AG04449 (cell line): ENCODE data around the gene VASH2.

Source experiments
- CTCF ChIA-PET: fragments of 350-600 bp; formaldehyde crosslinking; extraction: SDS; loops from one replicate; lab custom pipeline; 2021; ENCODE audit warnings: antibody characterized with exemption; lab: Yijun Ruan, JAX
- POLR2A ChIA-PET: fragments of 400-600, 350-600 bp; formaldehyde crosslinking; extraction: SDS; loops from one replicate; lab custom pipeline; 2020; ENCODE audit warnings: antibody characterized with exemption, inconsistent platforms; lab: Yijun Ruan, JAX
- DNase-seq: peaks from one replicate; pipeline ENCODE4 v3.0.0-alpha.2; 2010; ENCODE audit warnings: low read depth, low spot score
- H3K4me3 ChIP-seq: 2 replicates; pipeline ENCODE4 v1.5.1; 2011; ENCODE audit warnings: low read depth, mild to moderate bottlenecking, control low read depth, low read length
- TF ChIP-seq, protein P1 (sequence below): IDR thresholded peaks from one replicate; pipeline ENCODE4 v1.5.1; 2011; ENCODE audit warnings: mild to moderate bottlenecking, moderate library complexity, low read length, control low read depth, inconsistent platforms; ENCODE audit not compliant: insufficient read depth; ENCODE audit errors: missing control alignments

Gene VASH2

GRCh38 chr1:212974711-212975110 lies 24.4 kb downstream of the VASH2 start:
- no peak overlapping the region for H3K4me3 ChIP-seq
- TF ChIP-seq, protein P1, sequence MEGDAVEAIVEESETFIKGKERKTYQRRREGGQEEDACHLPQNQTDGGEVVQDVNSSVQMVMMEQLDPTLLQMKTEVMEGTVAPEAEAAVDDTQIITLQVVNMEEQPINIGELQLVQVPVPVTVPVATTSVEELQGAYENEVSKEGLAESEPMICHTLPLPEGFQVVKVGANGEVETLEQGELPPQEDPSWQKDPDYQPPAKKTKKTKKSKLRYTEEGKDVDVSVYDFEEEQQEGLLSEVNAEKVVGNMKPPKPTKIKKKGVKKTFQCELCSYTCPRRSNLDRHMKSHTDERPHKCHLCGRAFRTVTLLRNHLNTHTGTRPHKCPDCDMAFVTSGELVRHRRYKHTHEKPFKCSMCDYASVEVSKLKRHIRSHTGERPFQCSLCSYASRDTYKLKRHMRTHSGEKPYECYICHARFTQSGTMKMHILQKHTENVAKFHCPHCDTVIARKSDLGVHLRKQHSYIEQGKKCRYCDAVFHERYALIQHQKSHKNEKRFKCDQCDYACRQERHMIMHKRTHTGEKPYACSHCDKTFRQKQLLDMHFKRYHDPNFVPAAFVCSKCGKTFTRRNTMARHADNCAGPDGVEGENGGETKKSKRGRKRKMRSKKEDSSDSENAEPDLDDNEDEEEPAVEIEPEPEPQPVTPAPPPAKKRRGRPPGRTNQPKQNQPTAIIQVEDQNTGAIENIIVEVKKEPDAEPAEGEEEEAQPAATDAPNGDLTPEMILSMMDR: no peak
- no peak for DNase-seq
- ChIA-PET CTCF (no interaction called here), POLR2A (no interaction called here)

GRCh38 chr1:212975111-212975918 lies 25.0 kb downstream of the VASH2 start:
- POLR2A ChIA-PET: no interaction called here
- H3K4me3 ChIP-seq: no peak overlapping the region
- TF ChIP-seq, protein P1: no peak
- CTCF ChIA-PET: interaction anchor here (0.7 to 1.5 kb wide), 2 partner anchors 8 to 11 kb away, joined by 3 to 8 read pairs; no protein-coding TSS in a partner anchor
- DNase-seq: no peak

GRCh38 chr1:212976586-212976985 lies 26.2 kb downstream of the VASH2 start:
- TF ChIP-seq, protein P1: no peak
- ChIA-PET POLR2A (no interaction called here), CTCF (interaction anchor here (0.8 to 1.5 kb wide), 3 partner anchors 9 to 161 kb away, joined by 3 to 11 read pairs (median 8); no protein-coding TSS in a partner anchor)
- H3K4me3 ChIP-seq: no peak overlapping the region
- no peak for DNase-seq

- H3K4me3 ChIP-seq: no peak overlapping the region
- TF ChIP-seq, protein P1: no peak
- POLR2A ChIA-PET: no interaction called here
- CTCF ChIA-PET: interaction anchor here (1.3 to 2.1 kb wide), 2 partner anchors 10 to 11 kb away, joined by 11 read pairs; no protein-coding TSS in a partner anchor
- no peak for DNase-seq
These were observed 27.7 kb downstream of the VASH2 start for GRCh38 chr1:212977781-212978645.

DNA sequence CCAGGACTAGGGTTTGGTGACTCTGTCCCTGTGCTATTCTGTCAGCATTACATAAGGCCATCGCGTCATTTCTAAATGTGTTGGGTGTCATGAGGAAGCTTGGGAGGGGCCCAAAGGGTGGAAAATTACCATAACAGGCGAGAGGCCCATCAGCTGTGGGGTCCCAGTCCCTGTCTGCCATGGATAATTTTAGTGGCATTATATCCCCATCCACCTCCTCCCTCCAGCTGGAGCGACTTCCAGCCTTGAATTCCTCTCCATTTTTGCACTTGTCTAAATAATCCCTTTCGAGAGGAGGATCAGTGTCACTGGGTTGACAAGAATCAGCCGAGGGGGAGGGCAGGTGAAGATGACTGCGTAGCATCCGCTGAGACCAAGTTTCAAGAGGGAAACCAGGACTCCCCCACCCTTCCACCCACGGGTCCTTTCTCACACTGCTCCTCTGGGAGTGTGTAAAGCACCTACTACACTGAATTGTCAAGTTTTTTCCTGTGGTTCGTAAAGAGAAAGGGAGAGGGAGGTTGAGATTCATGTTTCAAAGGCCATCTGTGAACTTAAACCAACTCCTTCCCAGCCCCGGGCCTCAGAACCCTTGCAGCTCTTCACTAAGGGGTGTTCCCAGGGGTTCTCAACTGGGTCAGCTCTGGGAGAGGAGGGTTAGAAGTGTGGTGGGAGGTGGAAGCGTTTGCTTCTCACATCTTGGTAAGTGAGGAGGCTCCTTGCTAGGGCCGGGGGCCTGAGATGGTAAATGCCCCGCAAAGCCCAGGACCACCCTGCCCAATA lies 29.2 kb downstream of the VASH2 start:
- no peak overlapping the region for H3K4me3 ChIP-seq
- CTCF ChIA-PET: interaction anchor here (1.0 to 2.1 kb wide), 3 partner anchors 12 to 16 kb away, joined by 3 to 11 read pairs (median 7); no protein-coding TSS in a partner anchor
- POLR2A ChIA-PET: no interaction called here
- no peak for DNase-seq
- TF ChIP-seq, protein P1: no peak
